GM10266 (cell line): ENCODE results near the gene UFC1.

Experiments
- DNase-seq: peaks from one replicate; pipeline ENCODE4 v3.0.0; 2012; ENCODE audit errors: extremely low spot score
- TF ChIP-seq, protein P1 (sequence below): IDR thresholded peaks from 2 replicates; pipeline ENCODE4 v1.5.1; 2012; ENCODE audit warnings: mild to moderate bottlenecking, low read depth; ENCODE audit not compliant: control insufficient read depth, insufficient read depth; ENCODE audit errors: missing control alignments

UFC1 gene

DNA sequence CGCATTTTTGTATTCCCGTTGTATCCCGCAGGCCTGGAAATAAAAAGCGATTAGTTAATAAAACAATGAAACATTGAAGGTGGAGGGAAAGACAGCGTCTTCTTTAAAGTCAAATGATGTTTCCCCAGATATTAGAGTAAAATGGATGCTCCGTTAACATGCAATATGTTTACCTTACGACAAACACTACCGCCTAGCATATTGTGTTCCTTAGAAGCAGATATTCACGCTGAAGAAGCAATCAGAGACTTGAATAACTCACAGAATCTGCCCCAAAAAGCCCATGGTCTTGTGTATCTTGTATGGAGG is 24.1 kb downstream of the UFC1 start:
- DNase-seq = no peak
- TF ChIP-seq, protein P1, sequence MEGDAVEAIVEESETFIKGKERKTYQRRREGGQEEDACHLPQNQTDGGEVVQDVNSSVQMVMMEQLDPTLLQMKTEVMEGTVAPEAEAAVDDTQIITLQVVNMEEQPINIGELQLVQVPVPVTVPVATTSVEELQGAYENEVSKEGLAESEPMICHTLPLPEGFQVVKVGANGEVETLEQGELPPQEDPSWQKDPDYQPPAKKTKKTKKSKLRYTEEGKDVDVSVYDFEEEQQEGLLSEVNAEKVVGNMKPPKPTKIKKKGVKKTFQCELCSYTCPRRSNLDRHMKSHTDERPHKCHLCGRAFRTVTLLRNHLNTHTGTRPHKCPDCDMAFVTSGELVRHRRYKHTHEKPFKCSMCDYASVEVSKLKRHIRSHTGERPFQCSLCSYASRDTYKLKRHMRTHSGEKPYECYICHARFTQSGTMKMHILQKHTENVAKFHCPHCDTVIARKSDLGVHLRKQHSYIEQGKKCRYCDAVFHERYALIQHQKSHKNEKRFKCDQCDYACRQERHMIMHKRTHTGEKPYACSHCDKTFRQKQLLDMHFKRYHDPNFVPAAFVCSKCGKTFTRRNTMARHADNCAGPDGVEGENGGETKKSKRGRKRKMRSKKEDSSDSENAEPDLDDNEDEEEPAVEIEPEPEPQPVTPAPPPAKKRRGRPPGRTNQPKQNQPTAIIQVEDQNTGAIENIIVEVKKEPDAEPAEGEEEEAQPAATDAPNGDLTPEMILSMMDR = no peak

DNA sequence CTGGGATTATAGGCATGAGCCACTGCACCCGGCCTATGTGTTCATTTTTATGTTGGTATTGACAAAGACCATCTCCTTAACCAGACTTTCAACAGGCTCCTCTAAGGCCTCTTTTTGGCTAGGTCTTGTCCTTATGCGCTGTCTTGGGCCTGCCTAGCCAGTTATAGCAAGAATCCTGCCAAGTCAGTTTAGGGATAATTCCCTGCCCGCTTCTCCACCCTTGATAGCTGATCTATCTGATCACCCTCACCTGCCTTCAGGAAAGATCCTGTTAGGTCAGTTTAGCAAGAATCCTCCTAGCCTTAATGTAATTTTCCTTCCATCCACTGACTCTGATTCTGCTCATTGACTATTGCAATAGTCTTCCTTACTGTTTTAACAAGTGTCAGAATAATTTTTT is 25.9 kb downstream of the UFC1 start:
- DNase-seq = no peak
- TF ChIP-seq, protein P1 = no peak

DNA sequence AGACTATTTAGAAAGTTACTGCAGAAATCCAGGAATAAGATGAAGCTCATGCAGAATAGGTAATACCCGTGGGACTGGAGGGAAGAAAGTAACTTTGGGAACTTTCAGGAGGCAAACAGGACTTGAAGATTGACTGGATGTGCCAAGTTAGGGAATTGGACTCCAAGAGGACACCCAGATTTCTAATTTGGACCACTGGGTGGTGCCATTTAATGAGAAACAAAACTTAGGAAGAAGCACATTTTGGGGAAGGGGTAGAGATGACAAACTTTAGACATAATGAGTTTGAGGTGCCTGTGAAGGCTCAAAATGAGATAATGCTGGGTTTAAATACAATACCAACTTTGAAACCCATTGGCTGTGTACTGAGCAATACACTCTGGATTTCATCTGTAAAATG is 26.9 kb downstream of the UFC1 start:
- TF ChIP-seq, protein P1 = peak; percentile 33
- no peak for DNase-seq

DNA sequence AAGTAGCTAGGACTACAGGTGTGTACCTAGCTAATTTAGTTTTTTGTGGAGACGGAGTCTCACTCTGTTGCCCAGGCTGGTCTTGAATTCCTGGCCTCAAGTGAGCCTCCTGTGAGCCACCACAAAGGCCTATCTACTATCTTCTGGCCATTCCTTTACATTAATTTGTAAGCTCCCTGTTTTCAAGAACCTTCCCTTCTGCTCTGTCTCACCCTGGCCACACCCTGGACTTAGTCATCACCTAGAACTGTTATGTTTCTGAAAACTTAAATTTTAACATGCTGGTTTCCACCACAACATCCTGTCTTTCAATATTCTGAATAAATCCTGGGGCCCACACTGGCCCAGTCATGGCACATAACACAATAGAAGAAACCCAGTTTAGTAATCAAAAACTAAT is 28.4 kb downstream of the UFC1 start:
- peak; percentile 54 for DNase-seq

DNA sequence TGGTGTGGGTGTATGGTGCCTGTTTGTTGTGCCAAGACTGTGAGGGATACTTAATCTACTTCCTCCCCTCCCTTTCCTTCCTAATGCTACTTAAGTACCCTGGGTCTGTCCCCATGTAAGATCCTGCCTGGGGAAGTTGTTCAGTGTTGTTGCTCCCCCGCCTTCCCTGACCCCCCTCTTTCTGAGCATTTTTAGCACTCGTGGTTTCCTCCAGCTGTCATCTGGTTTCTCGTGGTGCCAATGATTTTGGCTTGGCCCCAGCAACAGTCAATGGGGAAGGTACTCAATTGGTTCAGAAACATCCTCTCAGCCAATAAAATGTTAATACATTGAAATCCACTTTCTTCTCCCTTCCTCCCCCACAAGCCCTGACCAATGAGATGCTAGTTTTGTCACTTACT is 31.5 kb downstream of the UFC1 start:
- TF ChIP-seq, protein P1 = no peak
- DNase-seq = peak; percentile 90

More for the DNA sequence above, 28.4 kb downstream of the UFC1 start:
- TF ChIP-seq, protein P1 = no peak

- TF ChIP-seq, protein P1 = no peak
- DNase-seq = no peak
Measured at GRCh38 chr1:161185732-161186311, 32.0 kb downstream of the UFC1 start.

- TF ChIP-seq, protein P1 = no peak
- no peak for DNase-seq
Measured at GRCh38 chr1:161187311-161187710, 33.5 kb downstream of the UFC1 start.
